ENCODE data around the gene RNPEPL1.
"Not testable (repeated sequence)": the region's sequence is repeated elsewhere in the genome, so short reads cannot be mapped to it uniquely, and the experiment has no call there.

Gene RNPEPL1

DNA sequence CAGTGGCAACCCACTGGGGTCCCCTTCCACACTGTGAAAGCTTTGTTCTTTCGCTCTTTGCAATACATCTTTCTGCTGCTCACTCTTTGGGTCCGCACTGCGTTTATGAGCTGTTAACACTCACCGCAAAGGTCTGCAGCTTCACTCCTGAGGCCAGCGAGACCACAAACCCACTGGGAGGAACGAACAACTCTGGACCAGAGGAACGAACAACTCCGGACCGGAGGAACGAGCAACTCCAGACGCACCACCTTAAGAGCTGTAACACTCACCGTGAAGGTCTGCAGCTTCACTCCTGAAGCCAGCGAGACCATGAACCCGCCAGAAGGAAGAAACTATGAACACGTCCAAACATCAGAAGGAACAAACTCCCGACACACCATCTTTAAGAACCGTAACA, 29.2 kb upstream of the RNPEPL1 start:
- DNase-seq (ENCODE audit: low spot score): not testable (repeated sequence)

DNA sequence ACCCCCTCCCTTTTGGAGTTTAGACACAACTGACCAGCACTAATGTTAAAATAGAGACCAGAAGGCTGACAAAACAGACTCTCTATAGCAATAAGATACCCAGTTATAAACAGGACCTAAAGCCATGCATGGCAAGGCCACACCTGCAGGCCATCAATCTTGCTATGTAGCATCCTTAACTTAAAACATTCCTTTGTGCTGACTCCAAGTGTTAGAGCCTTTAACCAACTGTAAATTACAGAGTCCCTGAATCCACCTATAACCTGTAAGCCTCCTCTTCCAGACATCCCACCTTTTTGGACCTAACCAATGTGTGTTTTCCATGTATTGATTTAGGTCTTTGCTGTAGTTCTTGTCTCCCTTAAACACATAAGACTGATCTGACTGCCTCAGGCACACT, 28.4 kb upstream of the RNPEPL1 start:
- DNase-seq (ENCODE audit: low spot score): no peak

DNA sequence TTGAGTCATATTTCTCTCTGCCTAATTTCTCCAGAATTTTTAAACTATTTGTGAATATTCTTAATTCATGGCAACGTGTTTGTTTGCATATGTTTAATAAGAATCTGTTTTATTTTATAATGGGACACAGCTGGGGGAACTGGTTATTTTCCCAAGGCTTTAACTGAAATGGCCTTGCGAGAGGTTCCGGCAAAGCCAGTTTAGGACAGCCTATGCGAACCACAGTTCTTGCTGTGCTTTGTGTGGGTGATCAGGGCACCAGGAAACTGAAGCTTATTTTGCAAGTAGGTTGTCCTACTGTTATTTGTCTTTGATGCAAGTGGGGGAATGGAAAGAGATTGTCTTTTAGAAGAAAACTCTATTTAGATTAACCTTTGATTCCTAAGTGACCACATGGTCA, 17.0 kb upstream of the RNPEPL1 start:
- DNase-seq (ENCODE audit: low spot score): no peak

DNA sequence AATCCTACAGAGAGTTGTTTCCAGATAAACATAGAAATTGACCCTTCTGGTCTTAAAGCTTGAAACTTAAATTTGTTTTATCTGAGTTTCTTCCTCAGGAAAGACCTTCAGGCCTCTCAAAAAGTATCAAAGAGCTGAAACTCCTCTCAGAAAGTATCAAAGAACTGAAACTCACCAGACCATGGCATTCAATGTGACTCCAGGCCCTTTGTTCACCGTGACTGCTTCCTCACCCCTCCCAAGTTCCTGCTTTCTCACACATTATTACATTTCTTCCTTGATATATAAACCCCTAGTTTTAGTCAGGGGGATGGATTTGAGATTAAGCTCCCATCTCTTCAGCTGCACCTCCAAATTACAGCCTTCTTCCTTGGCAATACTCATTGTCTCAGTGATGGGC, 16.5 kb upstream of the RNPEPL1 start:
- no peak for DNase-seq (ENCODE audit: low spot score)

DNA sequence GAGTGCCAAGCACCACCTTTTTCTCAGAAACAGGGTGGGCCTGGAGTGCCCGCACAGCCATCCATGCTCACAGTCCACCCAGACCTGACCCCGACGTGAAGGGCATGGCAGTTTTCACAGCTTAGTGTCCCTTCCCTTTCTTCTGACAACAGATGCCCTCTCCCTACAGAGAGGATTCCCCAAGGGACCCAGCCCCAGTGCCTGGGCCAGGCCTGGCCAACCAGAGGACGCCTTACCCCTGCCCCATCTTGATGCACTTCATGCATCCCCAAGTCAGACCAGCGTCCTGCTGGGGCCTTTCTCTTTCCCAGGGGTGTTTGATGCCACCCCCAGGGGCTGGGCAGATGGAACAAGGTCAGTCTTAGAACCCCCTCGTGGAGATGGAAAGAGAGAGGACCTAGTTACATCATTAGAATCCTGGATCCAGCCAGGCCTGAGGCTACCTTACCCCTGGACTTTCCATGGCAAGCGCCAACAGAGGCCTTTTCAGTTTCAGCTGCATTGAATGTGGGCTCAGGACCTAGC, 14.3 kb upstream of the RNPEPL1 start:
- no peak for DNase-seq (ENCODE audit: low spot score)

DNA sequence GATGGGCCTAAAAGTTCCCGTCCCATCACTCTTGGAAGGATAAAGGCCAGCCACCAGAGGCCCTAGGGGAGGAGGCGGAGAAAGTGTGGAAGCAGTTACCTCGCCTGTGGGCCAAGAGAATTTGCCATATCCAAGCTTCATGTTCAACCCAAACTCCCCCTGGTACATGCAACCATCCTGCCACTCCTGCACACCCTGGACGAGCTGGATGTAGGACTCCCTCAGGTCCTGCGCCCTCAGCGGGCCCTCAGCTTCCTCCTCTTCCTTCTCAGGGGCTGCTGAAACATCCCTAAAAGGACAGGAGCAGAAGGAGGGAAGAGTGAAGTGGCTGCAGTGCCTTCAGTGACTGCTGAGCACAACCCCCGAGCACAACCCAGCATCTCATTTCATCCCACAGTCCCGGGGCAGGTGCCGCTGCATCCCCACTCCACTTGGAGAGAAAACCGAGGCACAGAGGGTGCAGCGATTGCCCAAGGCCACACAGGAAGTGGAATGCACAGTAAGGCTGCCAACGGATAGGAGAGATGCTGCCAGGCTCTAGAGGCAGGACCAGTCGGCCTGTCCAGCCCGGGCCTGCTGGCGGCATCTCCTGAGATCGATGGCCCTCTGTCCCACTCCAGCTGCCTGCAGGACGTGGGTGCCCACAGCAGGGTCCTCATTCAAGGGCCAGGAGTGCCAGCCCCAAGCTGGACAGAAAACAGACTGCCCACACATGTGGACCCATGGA, 13.4 kb upstream of the RNPEPL1 start:
- DNase-seq (ENCODE audit: low spot score): no peak

DNA sequence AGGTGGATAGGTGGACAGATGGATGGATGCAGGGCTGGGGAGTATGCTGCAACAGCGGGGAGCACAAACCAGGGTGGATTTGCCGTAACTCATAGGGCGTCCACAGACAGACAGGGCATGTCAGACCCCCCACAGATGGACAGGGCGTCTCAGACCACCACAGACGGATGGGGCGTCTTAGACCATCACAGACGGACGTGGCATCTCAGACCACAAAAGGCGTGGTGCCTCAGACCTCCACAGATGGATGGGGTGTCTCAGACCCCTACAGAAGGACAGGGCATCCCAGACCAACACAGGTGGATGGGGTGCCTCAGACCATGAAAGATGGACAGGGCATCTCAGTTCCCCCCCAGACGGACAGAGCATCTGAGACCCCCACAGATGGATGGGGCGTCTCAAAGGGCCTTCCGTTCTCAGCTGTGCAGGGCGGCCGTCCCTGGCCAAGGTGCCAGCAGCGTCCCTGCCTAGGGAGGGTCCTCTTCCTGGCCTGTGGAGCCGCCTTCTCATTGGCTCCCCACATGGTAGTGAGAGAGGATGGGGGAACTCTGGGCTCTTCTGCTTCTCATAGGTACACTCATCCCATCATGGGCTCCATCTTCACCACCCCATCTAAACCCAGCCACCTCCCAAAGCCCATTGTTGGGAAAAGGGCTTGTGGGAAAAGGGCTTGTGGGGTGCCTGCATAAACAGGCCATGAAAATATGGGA, 12.6 kb upstream of the RNPEPL1 start:
- DNase-seq (ENCODE audit: low spot score): no peak

DNA sequence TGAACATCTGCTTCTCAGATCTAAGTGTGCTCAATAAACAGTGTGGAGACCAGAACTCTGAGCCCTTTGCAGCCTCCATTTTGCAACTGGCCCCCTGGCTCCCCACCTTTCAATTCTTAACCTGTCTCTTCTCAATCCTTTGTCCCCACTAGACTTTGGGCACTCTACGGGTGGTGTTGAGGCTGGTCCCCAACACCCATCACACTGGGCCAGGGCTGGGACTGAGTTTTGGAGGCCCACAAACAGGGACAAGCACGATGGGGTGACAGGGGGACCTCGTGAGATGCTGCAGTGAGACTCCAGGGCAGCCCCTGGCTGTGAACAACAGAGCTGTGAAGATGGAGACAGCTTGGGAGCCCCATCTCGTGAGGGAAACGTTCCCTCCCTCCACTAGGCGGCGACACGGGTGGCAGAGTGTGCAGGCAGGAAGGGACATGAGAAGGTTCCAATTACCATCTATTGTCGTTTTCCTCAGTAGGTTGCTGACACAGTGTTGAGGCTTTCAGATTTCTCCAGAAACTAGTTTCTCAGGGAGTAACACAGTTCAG, 11.7 kb upstream of the RNPEPL1 start:
- DNase-seq (ENCODE audit: low spot score): peak; percentile 40

DNA sequence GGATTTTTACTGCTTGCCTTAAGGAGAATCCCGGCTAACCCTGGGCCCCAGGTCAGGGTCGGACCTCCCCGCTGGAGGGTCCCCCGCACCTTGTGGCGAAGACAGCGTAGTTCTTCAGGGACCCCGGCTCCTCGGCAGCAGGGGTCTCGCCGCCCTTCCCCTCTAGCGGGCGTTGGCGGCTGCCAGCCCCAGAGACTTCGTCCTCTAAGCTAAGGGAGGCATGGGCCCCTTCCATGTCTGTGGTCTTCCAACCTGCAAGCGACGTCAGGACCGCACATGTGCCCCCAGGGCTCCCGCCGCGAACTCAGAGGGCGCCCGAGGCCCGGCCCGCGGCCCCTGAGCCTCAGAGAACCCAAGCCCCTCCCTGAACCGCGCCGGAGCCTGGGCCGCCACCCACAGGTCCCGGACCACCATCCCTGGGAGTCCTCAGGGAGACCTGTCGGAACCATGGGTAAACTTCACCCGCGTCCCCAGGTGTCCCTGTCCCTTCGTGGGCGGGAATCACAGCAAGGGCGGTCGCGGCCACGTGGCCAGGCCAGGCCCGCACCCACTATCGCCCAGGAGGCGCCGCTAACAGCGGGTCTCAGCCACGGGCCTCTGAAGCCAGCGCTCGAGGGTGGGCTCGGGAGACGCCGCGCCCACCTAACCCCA, 11.1 kb upstream of the RNPEPL1 start:
- peak; percentile 15 for DNase-seq (ENCODE audit: low spot score)

DNA sequence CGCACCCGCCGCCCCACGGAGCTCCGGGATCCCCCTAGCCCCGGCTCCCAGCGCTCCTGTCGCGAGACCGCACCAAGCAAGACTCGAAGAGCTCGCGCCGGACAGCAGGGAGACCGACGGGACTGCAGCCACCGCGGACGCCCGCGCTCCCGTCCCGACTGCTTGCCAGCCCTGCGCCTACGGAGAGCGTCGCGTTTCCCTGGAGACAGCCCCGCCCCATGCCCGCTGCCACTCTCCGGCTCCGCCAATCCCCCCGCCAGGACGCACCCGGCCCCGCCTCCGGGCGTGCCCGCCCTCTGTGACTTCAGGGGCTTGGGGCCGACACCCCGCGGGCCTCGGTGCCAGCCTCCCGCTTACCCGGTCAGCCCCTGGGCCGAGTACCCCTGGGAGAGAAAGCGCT, 10.5 kb upstream of the RNPEPL1 start, which contains the start of gene ANKMY1:
Gene ANKMY1 (minus strand): TSS at position 181 of the 400 bp plus-strand sequence. CDS start 653 bp downstream, outside the sequence.
- DNase-seq (ENCODE audit: low spot score): peak; percentile 74

DNA sequence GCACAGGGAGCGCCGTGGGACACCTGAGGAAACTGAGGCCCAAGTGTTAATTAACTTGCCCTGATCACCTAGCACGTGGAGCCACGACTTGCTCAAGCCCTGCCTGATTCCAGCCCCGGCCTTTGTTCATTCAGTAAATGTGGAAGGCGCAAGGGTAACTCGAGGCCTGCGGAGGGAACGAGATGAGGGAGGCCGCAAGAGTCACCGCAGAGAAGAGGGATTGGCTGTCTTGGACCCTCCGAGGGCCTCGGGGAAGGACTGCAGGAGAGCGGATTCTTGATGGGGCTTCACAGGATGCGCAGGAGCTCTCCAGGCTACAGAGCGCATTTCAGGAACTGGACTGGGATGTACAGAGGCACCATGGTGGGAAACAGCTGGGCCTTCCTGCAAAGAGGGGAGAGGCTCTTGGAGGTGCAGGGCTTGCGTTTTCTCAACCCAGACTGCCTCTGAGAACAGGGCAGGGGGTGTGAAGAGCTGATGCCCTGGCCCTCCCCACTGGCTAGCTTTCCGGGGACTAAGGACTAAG, 10.0 kb upstream of the RNPEPL1 start:
- DNase-seq (ENCODE audit: low spot score): no peak

DNA sequence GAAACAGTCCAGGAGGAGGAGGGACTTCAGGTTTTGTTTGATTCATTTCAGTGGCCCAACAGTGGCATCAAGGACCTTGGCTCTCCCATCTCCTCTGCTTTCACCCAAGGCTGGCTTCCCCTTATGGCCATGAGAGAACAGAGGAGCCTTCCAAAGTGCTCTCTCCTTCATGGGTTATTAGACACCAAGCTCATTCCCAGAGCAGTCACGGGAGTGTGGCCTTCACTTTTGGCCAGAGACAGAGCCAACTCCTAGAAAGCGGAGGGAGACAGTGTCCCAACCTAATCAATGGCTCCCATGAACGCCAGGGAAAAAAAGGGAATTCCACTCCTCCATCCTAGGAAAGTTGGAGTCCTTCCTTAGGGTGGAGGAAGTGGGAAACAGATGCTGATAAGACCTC, 9.0 kb upstream of the RNPEPL1 start:
- no peak for DNase-seq (ENCODE audit: low spot score)

DNA sequence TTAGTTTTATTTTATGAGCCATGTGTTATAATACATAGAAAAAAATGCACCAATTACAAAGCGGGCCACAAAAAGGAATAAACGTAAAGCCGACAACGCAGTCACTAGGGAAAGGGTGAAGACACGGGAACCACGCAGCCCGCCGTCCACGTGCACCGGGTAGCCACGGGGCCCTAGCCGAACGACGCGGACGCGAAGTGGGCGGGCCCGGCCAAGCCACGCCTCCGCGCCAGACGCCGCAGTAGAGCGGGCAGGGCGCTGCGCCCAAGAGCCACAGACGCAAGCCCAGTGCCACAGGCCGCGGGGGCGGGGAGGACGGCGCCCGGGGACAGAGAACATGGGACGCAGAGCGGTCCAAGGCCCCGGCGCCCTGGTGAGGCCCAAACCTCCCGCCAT, 8.2 kb upstream of the RNPEPL1 start, which contains the start of gene DUSP28:
Gene DUSP28 (plus strand): TSS at position 274 of the 396 bp plus-strand sequence. CDS start 328 bp downstream, outside the sequence.
- peak; percentile 94 for DNase-seq (ENCODE audit: low spot score)

DNA sequence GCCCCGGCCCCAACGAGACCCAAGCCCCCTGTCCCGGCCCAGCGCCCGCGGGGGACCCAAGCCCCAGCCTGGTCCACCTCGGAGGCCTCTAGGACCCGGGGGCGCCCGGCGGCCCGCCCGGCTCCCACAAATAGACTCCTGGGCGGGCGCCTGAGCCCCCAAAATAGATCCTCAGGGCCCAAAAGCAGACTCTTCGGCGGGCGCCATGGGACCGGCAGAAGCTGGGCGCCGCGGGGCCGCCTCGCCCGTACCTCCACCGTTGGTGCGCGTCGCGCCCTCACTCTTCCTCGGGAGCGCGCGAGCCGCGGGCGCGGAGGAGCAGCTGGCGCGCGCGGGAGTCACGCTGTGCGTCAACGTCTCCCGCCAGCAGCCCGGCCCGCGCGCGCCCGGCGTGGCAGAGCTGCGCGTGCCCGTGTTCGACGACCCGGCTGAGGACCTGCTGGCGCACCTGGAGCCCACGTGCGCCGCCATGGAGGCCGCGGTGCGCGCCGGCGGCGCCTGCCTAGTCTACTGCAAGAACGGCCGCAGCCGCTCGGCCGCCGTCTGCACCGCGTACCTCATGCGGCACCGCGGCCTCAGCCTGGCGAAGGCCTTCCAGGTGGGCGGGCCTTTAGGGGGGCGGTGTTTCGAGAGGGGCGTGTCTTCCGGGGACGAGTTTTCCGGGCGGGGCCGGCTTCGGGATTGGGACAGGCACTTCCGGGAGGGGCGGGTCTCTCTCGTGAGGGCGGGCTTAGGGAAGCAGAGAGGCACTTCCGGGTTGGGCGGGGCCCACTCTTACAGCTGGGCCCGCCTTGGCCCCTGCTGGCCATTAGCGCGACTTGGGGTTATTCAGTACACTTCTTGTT, 7.6 kb upstream of the RNPEPL1 start:
- peak; percentile 92 for DNase-seq (ENCODE audit: low spot score)

DNA sequence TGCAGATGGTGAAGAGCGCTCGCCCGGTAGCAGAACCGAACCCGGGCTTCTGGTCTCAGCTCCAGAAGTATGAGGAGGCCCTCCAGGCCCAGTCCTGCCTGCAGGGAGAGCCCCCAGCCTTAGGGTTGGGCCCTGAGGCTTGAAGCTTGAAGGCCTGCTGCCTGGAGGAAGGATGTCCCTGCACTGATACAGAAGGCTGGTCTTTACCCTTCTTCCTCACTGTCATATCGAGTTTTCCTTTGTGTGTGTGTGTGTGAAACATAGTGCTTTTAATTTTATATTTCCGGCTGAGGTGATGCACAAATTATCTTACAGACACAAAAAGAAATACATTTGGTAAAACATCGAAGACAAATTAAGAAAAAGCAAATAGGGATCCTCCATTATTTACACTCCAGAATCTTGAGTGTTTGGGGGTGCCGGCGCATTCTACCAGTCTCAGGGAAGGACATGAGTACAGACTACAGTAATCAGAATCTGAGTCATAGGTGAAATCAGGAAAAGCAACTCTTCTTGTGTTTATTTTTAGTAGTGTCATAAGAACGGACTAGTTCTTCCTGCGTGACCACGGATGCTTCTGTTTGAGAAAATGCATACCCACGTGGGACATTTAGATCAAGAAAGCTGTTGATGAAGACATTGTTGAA, 6.8 kb upstream of the RNPEPL1 start:
- no peak for DNase-seq (ENCODE audit: low spot score)

DNA sequence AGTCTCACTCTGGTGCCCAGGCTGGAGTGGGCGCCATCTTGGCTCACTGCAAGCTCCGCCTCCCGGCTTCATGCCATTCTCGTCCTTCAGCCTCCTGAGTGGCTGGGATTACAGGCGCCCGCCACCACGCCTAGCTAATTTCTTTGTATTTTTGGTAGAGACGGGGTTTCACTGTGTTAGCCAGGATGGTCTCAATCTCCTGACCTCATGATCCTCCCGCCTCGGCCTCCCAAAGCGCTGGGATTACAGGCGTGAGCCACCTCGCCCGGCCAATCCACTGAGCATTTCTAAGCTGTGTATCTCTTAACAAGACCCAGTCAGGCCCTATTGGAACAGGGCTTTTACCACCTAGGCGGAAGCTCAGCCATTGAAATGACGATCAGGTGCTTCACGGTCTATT, 5.1 kb upstream of the RNPEPL1 start:
- DNase-seq (ENCODE audit: low spot score): not testable (repeated sequence)

DNA sequence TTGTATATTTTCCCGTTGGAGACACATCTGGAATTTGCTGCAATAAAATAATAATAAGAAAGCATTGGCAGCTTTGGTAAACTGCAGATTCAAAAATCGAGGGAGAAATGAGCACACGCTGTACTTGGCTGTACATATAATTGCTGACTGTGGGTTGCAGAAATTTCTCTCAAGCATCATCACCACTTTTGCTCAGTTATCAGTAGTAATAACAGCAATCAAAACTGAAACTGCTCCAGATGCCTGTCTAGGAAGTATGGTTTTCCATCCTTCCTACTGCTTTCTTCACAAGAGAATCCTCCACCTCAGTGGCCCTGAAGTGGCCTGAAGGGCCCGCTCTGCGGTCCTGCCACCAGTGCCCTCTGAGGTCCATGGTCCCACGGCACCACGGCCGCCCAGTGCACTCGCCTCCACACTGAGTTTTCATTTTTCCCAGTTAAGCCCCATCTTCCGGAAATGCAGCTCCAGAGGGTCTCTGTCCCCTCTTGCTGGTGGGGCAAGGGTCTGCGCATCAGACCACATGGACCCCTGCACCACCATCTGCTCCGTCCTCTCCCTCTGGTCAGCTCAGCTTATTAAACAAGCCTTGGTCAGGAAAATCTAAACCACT, 4.2 kb upstream of the RNPEPL1 start:
- no peak for DNase-seq (ENCODE audit: low spot score)

DNA sequence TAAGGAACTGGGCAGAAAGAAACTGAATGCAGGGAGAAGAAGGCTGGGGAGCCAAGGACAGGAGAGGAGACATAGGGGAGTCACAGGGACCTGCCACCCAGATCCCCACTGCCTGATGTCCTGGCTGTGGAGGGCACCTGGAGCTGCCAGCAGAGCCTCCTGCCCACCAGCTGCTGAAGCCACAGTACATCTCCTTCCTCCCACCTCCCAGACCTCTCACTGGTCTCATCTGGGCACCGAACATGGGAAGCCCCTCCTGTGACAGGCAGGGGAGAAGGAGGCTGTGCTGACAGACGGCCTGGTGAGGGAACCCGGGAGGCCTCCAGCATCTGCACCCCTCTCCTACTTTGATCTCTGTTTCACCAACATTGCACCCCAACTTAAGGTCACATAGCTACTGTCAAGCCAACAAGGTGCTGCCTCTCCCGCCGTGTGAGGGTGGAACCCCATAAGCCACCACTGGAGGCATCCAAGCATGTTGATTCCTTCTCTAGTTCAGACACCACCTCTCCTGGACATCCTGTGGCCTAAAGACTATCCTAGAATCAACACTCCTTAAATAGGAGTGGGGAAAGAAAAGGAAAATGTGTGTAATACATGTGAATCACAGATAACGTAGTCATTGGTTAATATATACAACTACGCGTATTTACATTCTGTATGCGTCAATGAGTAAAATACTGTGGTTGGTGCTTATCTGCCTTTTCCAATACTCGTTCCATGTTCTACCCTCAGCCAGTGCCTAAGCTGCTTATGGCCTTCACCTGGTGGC, 3.5 kb upstream of the RNPEPL1 start:
- DNase-seq (ENCODE audit: low spot score): no peak
